GM19351 (cell line): ENCODE results near the gene STAG2.

ENCODE experiments used
- ATAC-seq: cut with Tn5 transposase; IDR thresholded peaks from one replicate; pipeline ENCODE4 v1.9.1; 2021; ENCODE audit warnings: mild to moderate bottlenecking, moderate library complexity; ENCODE audit not compliant: unreplicated experiment

The STAG2 gene

GRCh38 chrX:123973921-123974320 is 12.4 kb downstream of the STAG2 start:
- no peak for ATAC-seq

- ATAC-seq = no peak
These were observed 13.7 kb downstream of the STAG2 start for GRCh38 chrX:123975180-123975579.

DNA sequence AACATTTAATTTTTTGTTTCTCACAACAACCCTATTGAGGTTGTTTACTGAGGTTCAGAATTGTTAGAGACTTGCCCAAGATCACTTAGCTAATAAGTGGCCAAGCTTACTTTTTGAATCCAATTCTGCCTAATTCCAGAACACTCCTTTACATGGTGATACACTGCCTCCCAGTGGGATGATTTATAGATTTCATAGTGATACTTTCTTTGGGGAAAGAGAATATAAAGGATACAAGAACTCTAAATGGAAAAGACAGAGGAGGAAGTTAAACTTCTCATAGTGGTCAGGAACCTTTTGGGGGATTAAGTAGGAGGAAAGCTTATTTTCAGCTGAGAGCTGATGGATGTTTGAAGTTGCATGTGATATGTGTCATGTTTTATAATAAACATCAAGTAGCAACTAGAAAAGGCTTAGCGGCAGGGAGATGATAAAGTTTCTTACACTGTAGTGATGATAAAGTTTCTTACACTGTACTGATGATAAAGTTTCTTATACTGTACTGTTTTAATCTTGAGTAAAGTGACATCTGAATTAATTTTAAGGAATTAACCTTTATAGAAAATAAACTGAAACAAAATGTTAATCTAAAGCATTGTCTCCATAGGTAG is 15.3 kb downstream of the STAG2 start:
- ATAC-seq = no peak

DNA sequence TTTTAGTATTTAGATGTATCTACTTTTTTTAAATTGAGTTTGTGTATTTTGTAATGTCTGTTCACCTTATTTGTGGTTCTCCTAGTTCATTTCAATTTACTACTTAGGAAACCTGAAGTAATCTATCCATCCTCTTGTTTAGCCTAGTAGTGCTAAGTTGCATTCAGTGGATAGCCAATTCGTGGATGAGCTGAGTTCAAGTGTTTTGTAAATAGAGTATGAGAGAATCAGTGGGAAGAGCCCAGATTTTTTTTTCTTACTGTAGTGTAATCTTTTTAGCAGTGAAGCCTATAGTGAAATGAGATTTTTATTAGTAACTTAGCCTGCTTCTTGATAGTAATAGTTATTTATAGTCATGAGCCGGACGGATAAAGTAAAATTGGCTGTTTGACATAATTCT is 21.7 kb downstream of the STAG2 start:
- no peak for ATAC-seq

DNA sequence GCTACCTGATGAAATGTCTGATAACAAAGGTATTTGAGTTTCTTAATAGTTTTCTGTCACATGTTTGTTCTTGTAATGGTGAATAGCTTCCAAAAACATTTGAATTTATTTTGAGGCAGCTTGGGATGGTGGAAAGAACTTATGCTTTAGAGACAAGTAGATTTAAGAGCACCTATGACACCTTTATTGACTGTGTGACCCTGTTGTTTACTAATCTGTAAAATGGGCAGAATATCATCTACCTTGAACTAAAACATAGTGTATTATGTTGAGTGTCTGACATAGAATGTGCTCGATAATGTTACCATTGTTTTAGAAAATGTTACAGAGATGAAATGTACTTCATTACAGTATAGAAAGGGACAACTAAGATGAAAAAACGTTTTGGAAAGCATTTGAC is 24.9 kb downstream of the STAG2 start:
- ATAC-seq = no peak

- no peak for ATAC-seq
These were observed 27.1 kb downstream of the STAG2 start for GRCh38 chrX:123988423-123989111.

DNA sequence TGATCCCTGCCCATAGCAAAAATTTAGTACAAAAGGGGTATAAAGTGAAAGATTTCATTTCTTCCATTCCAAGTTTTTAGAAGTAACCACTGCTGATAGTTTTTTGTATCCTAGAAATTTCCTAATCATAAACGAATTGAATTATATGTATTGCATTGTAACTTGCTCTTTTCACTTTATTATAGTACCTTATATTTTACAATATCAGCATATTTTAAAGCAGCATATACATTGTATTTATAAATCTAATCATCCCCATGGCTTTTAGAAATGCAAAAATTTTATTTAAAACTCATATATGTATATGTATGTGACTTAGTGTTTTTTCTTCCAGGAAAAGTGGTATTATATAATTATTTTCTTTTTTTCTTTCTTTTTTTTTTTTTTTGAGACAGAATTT is 27.7 kb downstream of the STAG2 start:
- no peak for ATAC-seq

DNA sequence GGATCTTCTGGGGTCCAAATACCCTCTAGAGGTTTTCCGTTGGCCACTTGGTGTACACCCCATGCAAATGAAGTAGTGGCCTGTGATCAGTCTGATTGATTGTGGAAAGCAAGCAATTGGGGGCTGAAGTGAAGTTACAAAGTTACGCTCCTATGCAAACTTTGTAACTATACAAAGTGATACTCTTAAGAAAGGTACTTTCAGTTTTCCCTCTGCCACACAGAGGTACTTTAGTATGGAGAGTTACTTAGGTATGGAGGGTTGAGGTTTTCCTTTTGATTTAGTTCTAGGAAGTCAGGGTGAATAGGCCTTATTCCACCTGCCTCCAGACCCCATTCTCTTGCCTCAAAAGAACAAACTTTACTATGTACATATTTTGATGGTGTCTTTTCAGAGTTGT is 28.7 kb downstream of the STAG2 start:
- peak; percentile 48 for ATAC-seq

DNA sequence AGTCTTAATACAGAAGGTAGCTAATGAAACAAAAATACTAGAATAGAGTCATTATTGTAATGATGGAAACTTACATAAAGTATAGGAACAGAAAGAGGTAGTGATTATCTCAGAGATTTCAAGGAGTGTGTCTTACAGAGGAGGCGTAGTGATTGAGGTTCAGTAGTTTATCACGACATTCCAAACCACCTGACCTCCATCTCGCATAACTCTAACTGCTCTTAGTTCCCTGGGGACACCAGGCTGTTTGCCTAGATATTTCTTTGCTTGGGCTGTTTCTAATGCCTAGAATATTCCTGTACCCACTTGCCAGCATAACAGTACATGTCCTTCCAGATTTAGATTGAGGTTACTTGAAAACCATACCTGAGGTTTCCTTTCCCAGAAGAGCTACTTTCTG is 29.1 kb downstream of the STAG2 start:
- ATAC-seq = peak; percentile 38

GRCh38 chrX:123993326-123993725 is 31.8 kb downstream of the STAG2 start:
- no peak for ATAC-seq

DNA sequence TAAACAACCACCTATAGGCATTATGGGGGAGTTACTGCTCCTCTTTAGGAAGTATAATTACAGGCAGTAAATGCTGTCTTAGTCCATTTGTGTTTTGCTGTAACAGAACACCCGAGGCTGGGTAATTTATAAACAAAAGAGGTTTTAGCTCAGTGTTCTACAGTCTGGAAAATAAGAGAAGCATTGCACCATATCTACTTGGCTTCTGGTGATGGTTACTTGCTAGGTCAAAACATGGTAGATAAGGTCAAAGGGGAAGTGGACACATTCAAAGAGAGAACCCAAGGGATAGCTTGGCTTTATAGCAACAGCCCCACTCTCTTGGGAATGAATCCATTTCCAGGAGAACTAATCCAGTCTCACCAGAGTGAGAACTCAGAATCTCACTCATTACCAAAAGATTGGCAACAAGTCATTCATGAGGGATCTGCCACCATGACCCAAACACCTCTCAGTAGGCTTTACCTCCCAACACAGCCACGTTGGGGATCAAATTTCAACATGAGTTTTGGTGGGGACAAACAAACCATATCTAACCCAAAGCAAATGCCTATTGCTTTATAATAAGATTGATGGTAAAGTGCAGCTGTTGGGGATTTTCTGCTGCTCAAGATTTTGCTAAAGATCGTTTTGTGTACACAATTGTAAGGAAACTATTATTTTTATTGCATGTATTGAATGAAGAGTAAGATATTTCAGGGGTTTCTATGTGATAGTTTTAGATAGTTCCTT is 32.6 kb downstream of the STAG2 start:
- no peak for ATAC-seq

GRCh38 chrX:123994730-123995129 is 33.2 kb downstream of the STAG2 start:
- no peak for ATAC-seq

DNA sequence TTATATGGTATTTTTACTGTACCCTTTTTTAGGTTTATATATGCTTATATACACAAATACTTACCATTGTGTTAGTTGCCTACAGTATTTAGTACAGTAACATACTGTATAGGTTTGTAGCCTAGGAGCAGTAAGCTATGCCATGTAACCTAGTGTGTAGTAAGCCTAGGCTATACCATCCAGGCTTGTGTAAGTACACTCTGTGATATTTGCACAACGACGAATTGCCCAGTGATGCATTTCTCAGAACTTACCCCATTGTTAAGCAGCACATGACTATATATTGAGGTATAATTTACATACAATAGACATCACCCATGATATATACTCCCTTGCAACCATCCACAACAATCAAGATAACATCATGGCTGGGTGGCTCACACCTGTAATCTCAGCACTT is 40.1 kb downstream of the STAG2 start:
- ATAC-seq = no peak

DNA sequence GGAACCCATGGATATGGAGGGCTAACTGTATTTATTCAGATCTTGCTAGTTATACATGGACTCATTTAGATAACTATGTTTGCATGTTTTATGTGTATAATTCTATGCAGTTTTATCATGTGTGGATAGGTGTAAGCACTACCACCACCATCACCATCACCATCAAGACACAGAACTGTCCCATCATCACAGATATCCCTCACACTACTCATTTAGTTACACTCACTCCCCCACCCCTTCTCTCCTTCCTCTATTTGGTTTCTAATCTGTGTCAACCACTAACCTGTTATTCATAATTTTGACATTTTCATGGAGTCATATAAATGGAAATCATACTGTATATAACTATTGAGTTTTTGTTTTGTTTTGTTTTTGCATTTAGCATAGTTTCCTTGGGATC is 43.7 kb downstream of the STAG2 start:
- ATAC-seq = peak; percentile 44

- peak; percentile 73 for ATAC-seq
These were observed 48.7 kb downstream of the STAG2 start for GRCh38 chrX:124010157-124010556.

GRCh38 chrX:124010566-124010965 is 49.1 kb downstream of the STAG2 start:
- peak; percentile 15 for ATAC-seq

- ATAC-seq = no peak
These were observed 54.2 kb downstream of the STAG2 start for GRCh38 chrX:124015721-124016120.

DNA sequence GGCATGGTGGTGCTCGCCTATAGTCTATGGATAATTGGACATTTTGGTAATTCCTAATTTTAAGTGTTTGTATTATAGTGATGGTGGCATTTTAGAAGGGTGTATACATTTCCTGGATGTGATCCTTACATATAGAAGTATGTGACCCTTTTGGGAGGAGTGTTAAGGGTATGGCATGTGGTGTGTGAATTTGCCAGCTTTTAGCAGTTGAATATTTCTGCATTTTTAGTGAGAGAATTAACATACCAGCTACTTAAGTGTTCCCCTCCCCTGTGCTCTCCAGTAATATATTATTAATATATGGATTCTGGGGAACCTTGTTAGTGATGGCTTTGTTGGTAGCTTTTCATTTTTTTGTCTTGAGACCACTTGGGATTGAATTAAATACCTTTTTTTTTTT is 55.3 kb downstream of the STAG2 start:
- ATAC-seq = no peak

- ATAC-seq = no peak
These were observed 56.5 kb downstream of the STAG2 start for GRCh38 chrX:124018023-124018422.

- no peak for ATAC-seq
These were observed 62.3 kb downstream of the STAG2 start for GRCh38 chrX:124023838-124024238.

- no peak for ATAC-seq
These were observed 65.0 kb downstream of the STAG2 start for GRCh38 chrX:124026529-124026928.

- no peak for ATAC-seq
These were observed 66.7 kb downstream of the STAG2 start for GRCh38 chrX:124028182-124028581.
